Fibroblast of upper back skin (primary cell): ENCODE results near the gene CBX6.

ENCODE experiments used
- DNase-seq: peaks from one replicate; pipeline ENCODE4 v3.0.0-alpha.2; 2013

The CBX6 gene

GRCh38 chr22:38872831-38873248 is 824 bp upstream of the CBX6 start:
- peak; percentile 23 for DNase-seq

- no peak for DNase-seq
These were observed 450 bp downstream of the CBX6 start for GRCh38 chr22:38871360-38872171.

GRCh38 chr22:38870791-38871359 is 1.1 kb downstream of the CBX6 start:
- DNase-seq = no peak

- peak; percentile 80 for DNase-seq
These were observed 1.7 kb downstream of the CBX6 start for GRCh38 chr22:38870312-38870741.

- DNase-seq = no peak
These were observed 2.4 kb downstream of the CBX6 start for GRCh38 chr22:38869663-38870062.

GRCh38 chr22:38868886-38869381 is 3.1 kb downstream of the CBX6 start:
- DNase-seq = peak; percentile 64

GRCh38 chr22:38868286-38868721 is 3.7 kb downstream of the CBX6 start:
- no peak for DNase-seq

GRCh38 chr22:38867471-38868285 is 4.3 kb downstream of the CBX6 start:
- DNase-seq = no peak

GRCh38 chr22:38867124-38867455 is 4.9 kb downstream of the CBX6 start:
- no peak for DNase-seq

- no peak for DNase-seq
These were observed 5.5 kb downstream of the CBX6 start for GRCh38 chr22:38866399-38867123.

- no peak for DNase-seq
These were observed 6.0 kb downstream of the CBX6 start for GRCh38 chr22:38866024-38866398.

GRCh38 chr22:38865201-38866023 is 6.6 kb downstream of the CBX6 start:
- DNase-seq = no peak

- DNase-seq = no peak
These were observed 7.4 kb downstream of the CBX6 start for GRCh38 chr22:38864361-38865191.

- no peak for DNase-seq
These were observed 8.4 kb downstream of the CBX6 start for GRCh38 chr22:38863531-38864131.

GRCh38 chr22:38862375-38863329 is 9.4 kb downstream of the CBX6 start:
- DNase-seq = no peak

GRCh38 chr22:38861927-38862326 is 10.1 kb downstream of the CBX6 start:
- no peak for DNase-seq

- no peak for DNase-seq
These were observed 10.7 kb downstream of the CBX6 start for GRCh38 chr22:38861170-38861876.

GRCh38 chr22:38860283-38861169 is 11.5 kb downstream of the CBX6 start:
- DNase-seq = no peak
